Measurements from ENCODE around the gene HEXIM2.

Gene HEXIM2

GRCh38 chr17:45149669-45150664 is 11.7 kb upstream of the HEXIM2 start:
- H3K4me3 ChIP-seq (ENCODE audit: low read depth, low read length) = peak overlapping the region; percentile 74
- DNase-seq (ENCODE audit: low read depth) = no peak
- no peak for TF ChIP-seq CTCF (IDR thresholded peaks at IDR 0.05; ENCODE audit: low read depth, low read length, missing control alignments)

DNA sequence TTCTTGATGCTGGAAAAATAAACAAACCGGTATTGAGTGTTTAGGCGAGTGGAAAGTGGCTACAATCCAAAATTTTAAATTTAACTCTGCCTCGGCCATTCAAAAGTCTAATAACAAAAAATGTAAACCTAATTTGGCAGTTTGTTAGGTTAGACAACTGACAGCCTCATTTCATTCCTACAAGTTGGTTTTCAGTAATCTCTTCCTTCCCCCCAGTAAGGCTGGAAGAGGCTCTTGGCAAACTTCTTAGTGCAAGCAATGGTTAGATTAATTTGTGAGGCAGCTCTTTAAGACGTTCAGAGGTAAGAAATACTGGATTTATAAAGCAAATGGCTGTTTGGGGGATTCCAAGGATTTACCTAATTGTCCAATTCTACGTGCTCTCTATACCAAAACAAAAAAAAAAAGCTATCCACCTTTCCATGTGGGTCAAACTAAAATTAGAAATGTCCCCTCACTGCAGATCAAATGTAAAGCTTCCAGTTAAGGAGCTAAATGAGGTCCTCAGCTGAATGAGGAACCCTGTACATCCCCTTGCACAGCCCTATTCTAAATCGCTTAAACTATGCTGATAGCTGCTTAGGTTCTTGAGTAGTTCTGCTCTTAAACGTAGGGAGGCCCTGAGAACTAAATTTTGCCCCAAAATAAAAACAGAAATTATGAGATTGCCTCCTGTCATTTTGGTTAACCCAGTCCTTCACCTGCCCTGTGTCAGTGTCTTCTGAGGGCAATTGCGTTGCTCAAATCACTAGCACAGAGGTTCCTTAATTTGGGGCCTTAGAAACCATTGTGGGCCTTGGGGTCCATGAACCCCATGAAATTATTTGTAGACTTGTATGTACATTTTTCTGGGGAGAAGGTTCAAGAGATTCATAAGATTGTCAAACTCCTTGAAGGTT is 10.5 kb upstream of the HEXIM2 start:
- DNase-seq (ENCODE audit: low read depth) = no peak
- peak overlapping the region; percentile 74 for H3K4me3 ChIP-seq (ENCODE audit: low read depth, low read length)
- no peak for TF ChIP-seq CTCF (IDR thresholded peaks at IDR 0.05; ENCODE audit: low read depth, low read length, missing control alignments)

DNA sequence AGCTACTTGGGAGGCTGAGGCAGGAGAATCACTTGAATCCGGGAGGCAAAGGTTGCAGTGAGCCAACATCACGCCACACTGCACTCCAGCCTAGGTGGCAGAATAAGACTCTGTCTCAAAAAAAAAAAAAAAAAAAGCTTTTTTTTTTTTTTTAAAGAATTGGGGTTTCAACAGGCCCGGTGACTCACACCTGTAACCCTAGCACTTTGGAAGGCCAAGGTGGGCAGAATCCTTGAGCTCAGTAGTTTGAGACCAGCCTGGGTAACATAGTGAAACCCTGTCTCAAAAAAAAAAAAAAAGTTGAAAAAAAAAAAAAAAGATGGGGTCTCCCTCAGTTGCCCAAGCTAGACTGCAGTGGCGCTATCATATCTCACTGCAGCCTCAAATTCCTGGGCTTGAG is 6.6 kb upstream of the HEXIM2 start:
- H3K4me3 ChIP-seq (ENCODE audit: low read depth, low read length) = no peak overlapping the region
- no peak for TF ChIP-seq CTCF (IDR thresholded peaks at IDR 0.05; ENCODE audit: low read depth, low read length, missing control alignments)
- no peak for DNase-seq (ENCODE audit: low read depth)

GRCh38 chr17:45155483-45155882 is 6.2 kb upstream of the HEXIM2 start:
- DNase-seq (ENCODE audit: low read depth) = no peak
- TF ChIP-seq CTCF (IDR thresholded peaks at IDR 0.05; ENCODE audit: low read depth, low read length, missing control alignments) = no peak
- no peak overlapping the region for H3K4me3 ChIP-seq (ENCODE audit: low read depth, low read length)

- no peak overlapping the region for H3K4me3 ChIP-seq (ENCODE audit: low read depth, low read length)
- TF ChIP-seq CTCF (IDR thresholded peaks at IDR 0.05; ENCODE audit: low read depth, low read length, missing control alignments) = no peak
- no peak for DNase-seq (ENCODE audit: low read depth)
Measured at GRCh38 chr17:45156242-45156641, 5.4 kb upstream of the HEXIM2 start.

- no peak for DNase-seq (ENCODE audit: low read depth)
- TF ChIP-seq CTCF (IDR thresholded peaks at IDR 0.05; ENCODE audit: low read depth, low read length, missing control alignments) = peak; percentile 29
- peak overlapping the region; percentile 83 for H3K4me3 ChIP-seq (ENCODE audit: low read depth, low read length)
Measured at GRCh38 chr17:45160447-45161287, 1.0 kb upstream of the HEXIM2 start.
